ENCODE data around the gene MPHOSPH8.
"Not testable (repeated sequence)": the region's sequence is repeated elsewhere in the genome, so short reads cannot be mapped to it uniquely, and the experiment has no call there.

MPHOSPH8 gene

GRCh38 chr13:19632915-19633478, 462 bp upstream of the MPHOSPH8 start:
- DNase-seq = no peak

GRCh38 chr13:19634256-19634740, 839 bp downstream of the MPHOSPH8 start:
- DNase-seq = no peak

- not testable (repeated sequence) for DNase-seq
Measured at GRCh38 chr13:19635926-19636325, 2.5 kb downstream of the MPHOSPH8 start.

GRCh38 chr13:19643652-19644051, 10.2 kb downstream of the MPHOSPH8 start:
- DNase-seq = no peak

- DNase-seq = no peak
Measured at GRCh38 chr13:19645000-19645399, 11.5 kb downstream of the MPHOSPH8 start.

- no peak for DNase-seq
Measured at GRCh38 chr13:19646063-19646462, 12.6 kb downstream of the MPHOSPH8 start.

DNA sequence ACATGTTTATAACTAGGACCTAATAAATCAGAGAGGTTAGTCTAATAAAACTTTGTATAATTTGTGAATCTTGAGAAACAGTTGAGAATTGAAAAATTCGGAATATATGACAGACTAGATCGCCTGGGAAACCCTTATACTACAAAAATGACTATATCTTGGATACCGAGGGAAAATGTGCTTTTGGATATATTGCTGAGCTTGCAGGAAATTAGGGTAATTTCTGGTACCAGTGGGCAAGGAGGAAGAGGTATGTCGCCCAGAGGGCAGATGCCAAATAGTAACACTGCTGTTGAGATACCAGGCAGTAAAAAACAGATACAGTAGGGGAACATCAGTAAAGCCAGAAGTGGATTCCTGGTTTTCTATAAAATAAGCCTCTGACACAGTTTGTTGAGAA, 17.3 kb downstream of the MPHOSPH8 start:
- DNase-seq = no peak

- no peak for DNase-seq
Measured at GRCh38 chr13:19657872-19658591, 24.6 kb downstream of the MPHOSPH8 start.

- DNase-seq = no peak
Measured at GRCh38 chr13:19658831-19659230, 25.4 kb downstream of the MPHOSPH8 start.

GRCh38 chr13:19661126-19661525, 27.7 kb downstream of the MPHOSPH8 start:
- DNase-seq = no peak

DNA sequence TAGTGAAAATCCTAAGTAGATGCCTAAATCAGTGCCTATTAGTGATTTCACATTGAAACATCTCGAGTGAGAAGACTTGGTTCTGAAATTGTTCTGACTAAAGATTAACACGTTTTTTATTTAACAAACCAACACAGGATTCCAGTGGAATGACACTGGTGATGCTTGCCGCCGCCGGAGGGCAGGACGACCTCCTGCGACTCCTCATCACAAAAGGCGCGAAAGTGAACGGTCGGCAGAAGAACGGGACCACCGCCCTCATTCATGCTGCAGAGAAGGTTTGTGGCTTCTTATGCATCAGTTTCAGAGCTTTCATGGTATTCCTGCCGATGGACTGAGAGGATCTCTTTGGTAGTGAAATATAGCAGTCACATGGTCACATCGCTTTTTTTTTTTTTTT, 28.1 kb downstream of the MPHOSPH8 start:
- no peak for DNase-seq

GRCh38 chr13:19663416-19663979, 30.0 kb downstream of the MPHOSPH8 start:
- no peak for DNase-seq

GRCh38 chr13:19664481-19665230, 31.2 kb downstream of the MPHOSPH8 start:
- no peak for DNase-seq

GRCh38 chr13:19665427-19665859, 32.0 kb downstream of the MPHOSPH8 start:
- DNase-seq = no peak

DNA sequence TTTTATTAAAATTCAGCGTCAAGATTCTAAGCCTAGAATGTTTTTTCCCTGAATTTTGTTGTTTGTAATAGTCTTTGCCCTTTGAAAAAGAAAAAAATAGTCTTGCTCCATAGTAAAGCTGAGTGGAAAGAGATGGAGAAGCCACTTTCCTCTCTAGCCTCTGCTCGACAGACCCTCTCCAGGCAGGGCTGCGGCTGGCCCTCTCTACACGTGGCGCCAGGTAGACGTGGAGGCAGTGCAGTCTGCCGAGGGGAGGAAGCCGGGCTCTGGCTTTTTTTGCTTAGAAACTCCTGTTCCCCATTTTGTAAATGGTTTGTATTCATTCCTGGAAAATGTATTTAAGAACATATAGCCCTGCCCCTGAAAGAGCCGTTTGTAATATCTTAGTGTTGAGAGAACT, 35.3 kb downstream of the MPHOSPH8 start:
- DNase-seq = no peak

- DNase-seq = no peak
Measured at GRCh38 chr13:19670147-19670546, 36.7 kb downstream of the MPHOSPH8 start.

DNA sequence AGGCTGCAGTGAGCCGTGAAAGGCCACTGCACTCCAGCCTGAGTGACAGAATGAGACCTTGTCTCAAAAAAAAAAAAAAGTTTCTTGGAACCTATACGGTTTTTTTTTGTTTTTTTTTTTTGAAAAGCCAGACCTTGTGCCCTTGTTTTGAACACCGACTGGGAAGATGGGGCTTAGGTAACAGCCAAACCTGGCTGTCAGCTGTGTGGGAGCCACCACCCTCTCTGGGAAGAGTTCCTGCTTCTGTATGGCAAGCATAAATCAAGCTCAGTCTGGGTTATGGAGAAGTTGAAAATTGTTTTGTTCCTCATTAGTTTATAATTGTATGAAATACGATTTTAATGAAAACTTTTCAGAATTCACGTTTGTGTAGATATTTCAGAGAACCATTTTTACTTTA, 39.5 kb downstream of the MPHOSPH8 start:
- DNase-seq = no peak

GRCh38 chr13:19673473-19674430, 40.3 kb downstream of the MPHOSPH8 start:
- DNase-seq = no peak

DNA sequence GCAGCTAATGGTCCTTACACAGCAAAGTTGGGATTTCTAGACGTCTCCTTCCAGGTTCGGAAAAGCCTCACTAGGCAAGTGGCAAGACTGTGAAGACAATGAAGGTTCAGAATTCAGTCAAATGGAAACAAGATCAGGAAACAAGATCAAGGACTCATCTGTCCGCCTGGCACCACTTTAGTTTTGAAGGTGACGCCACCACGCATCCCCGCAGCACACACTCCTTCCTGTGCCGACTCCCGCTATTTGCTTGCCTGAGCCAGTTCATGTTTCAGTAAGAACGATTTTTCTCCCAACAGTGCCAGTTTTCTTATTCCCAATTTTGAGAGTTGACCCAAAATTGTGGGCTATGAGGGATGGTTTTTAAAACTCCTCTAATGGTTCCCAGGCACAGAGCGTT, 41.4 kb downstream of the MPHOSPH8 start:
- DNase-seq = no peak

- DNase-seq = no peak
Measured at GRCh38 chr13:19676168-19676567, 42.7 kb downstream of the MPHOSPH8 start.

DNA sequence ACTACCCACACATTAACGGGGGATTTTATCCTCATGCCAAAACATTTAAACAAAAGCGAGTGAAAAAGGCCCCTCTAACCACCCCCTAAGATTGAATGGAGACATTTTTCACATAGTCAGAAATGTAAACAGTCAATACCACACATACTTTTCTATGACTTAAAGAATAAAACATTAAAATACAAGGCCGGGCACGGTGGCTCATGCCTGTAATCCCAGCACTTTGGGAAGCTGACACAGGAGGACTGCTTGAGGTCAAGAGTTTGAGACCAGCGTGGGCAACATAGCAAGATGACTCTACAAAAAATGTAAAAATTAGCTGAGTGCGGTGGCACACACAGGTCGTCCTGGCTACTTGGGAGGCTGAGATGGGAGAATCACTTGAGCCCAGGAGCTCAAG, 47.3 kb downstream of the MPHOSPH8 start:
- no peak for DNase-seq

DNA sequence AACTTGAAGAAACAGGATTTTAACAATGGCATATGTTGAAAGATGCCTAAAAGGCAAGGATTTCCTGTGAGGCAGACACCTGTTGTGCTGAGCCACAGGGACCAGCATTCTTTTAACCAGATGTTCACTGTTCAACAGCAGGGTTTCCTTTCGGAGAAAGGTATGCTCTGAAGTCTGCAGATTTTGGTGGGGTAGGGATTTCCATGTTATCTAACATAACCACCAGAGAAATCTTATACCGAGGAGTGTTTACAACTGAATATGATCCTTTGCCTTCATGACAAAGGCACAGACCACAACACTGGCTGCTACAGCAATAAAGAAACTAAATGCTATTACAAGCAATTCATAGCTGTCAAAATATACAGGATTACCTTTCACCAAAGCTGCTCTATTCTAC, 48.1 kb downstream of the MPHOSPH8 start:
- no peak for DNase-seq
